IMR-90 (cell line): ENCODE results near the gene LPO. TPM values are rescaled to one million over a fixed set of nuclear protein-coding genes. Genes with fewer than 3 reads are reported as not detected.

ENCODE experiments used
- CHD1 ChIP-seq: IDR thresholded peaks from 2 replicates; pipeline ENCODE4 v1.6.1; 2012; ENCODE audit warnings: low read depth, low read length, improper control_type of control experiment
- CTCF ChIP-seq: conservative IDR thresholded peaks from 2 replicates; pipeline ENCODE4 v1.5.1; 2012; ENCODE audit warnings: mild to moderate bottlenecking, low read depth, low read length, improper control_type of control experiment
- NFE2L2 ChIP-seq: fragments of 150-350 bp; IDR thresholded peaks from 2 replicates; pipeline ENCODE4 v1.6.1; 2016; ENCODE audit warnings: low read depth, mild to moderate bottlenecking, low read length
- RCOR1 ChIP-seq: IDR thresholded peaks from 2 replicates; pipeline ENCODE4 v1.6.1; 2012; ENCODE audit warnings: mild to moderate bottlenecking, low read length, improper control_type of control experiment; ENCODE audit not compliant: insufficient replicate concordance
- polyA plus RNA-seq, 3 experiments: library from polyadenylated mRNA; depleted of rRNA; stranded (reverse); fragments of >200 nt; gene quantifications; 2 replicates each; pipeline ENCODE4 v1.2.3, GENCODE V29; 2012; ENCODE audit warnings: low replicate concordance in 1 of 3
- total RNA-seq: library from RNA; depleted of rRNA; stranded (reverse); fragments of >200 nt; gene quantifications from 2 replicates; pipeline ENCODE4 v1.2.3, GENCODE V29; 2012; rRNA removed

The LPO gene
- total and polyA plus RNA-seq, 2 of the 4 experiments (the other 2 are of a cell fraction) = not detected

- TF ChIP-seq CTCF = no peak
- no peak for TF ChIP-seq NFE2L2
- no peak for TF ChIP-seq CHD1
- no peak for TF ChIP-seq RCOR1
Observed at GRCh38 chr17:58318065-58318481, 79.7 kb downstream of the LPO start (continued).

Other genes with a start within 250 kb of the LPO start
- gene SRSF1, start 231.3 kb upstream of the LPO start, total RNA-seq = 357 and 513 TPM in 2 replicates
- 155 and 190 TPM in 2 replicates for gene SRSF1, start 231.3 kb upstream of the LPO start, polyA plus RNA-seq (2012; rRNA removed)
- 9.1 and 12.8 TPM in 2 replicates for gene DYNLL2, start 155.2 kb upstream of the LPO start, total RNA-seq
- 11.9 and 14.2 TPM in 2 replicates for gene DYNLL2, start 155.2 kb upstream of the LPO start, polyA plus RNA-seq (2012; rRNA removed)
- not detected in 2 replicates for gene OR4D1, start 90.2 kb upstream of the LPO start, total RNA-seq
- gene OR4D1, start 90.2 kb upstream of the LPO start, polyA plus RNA-seq (2012; rRNA removed) = not detected in 2 replicates
- gene OR4D2, start 71.6 kb upstream of the LPO start, total RNA-seq = not detected in 2 replicates
- gene OR4D2, start 71.6 kb upstream of the LPO start, polyA plus RNA-seq (2012; rRNA removed) = not detected in 2 replicates
- not detected in 2 replicates for gene EPX, start 45.9 kb upstream of the LPO start, total RNA-seq
- not detected in 2 replicates for gene EPX, start 45.9 kb upstream of the LPO start, polyA plus RNA-seq (2012; rRNA removed)
- gene MKS1, start 19.3 kb upstream of the LPO start, total RNA-seq = 8.9 and 11.5 TPM in 2 replicates
- gene MKS1, start 19.3 kb upstream of the LPO start, polyA plus RNA-seq (2012; rRNA removed) = 11.0 and 13.2 TPM in 2 replicates
- gene MPO, start 42.4 kb downstream of the LPO start, total RNA-seq = not detected in 2 replicates
- not detected in 2 replicates for gene MPO, start 42.4 kb downstream of the LPO start, polyA plus RNA-seq (2012; rRNA removed)
- 0.56 and 0.90 TPM in 2 replicates for gene TSPOAP1, start 90.2 kb downstream of the LPO start, total RNA-seq
- 1.2 and 1.6 TPM in 2 replicates for gene TSPOAP1, start 90.2 kb downstream of the LPO start, polyA plus RNA-seq (2012; rRNA removed)
- gene SUPT4H1, start 113.6 kb downstream of the LPO start, total RNA-seq = 51.6 and 83.6 TPM in 2 replicates
- 97.3 and 129 TPM in 2 replicates for gene SUPT4H1, start 113.6 kb downstream of the LPO start, polyA plus RNA-seq (2012; rRNA removed)
- under 0.01 TPM in 2 replicates for gene RNF43, start 178.9 kb downstream of the LPO start, total RNA-seq
- not detected in 2 replicates for gene RNF43, start 178.9 kb downstream of the LPO start, polyA plus RNA-seq (2012; rRNA removed)
- not detected in 2 replicates for gene HSF5, start 249.8 kb downstream of the LPO start, total RNA-seq
- gene HSF5, start 249.8 kb downstream of the LPO start, polyA plus RNA-seq (2012; rRNA removed) = not detected in 2 replicates